NCI-H1092 treated with DMSO at 0.1 percent for 48 hours (cell line): ENCODE measurements around the gene ABLIM2.

ENCODE experiments used
- DNase-seq: peaks from one replicate; lab custom pipeline; 2025; lab: John Stamatoyannopoulos, UW

Gene ABLIM2

GRCh38 chr4:8024073-8024786 is 134.4 kb downstream of the ABLIM2 start:
- DNase-seq, result no peak

- no peak for DNase-seq
These were observed 134.9 kb downstream of the ABLIM2 start for GRCh38 chr4:8023696-8024033.

- DNase-seq, result no peak
These were observed 135.6 kb downstream of the ABLIM2 start for GRCh38 chr4:8022767-8023695.

GRCh38 chr4:8021796-8022195 is 136.8 kb downstream of the ABLIM2 start:
- DNase-seq, result no peak

GRCh38 chr4:8019396-8020365 is 138.9 kb downstream of the ABLIM2 start:
- DNase-seq, result no peak

GRCh38 chr4:8016527-8016926 is 142.1 kb downstream of the ABLIM2 start:
- DNase-seq, result no peak

- DNase-seq, result peak; percentile 52
These were observed 143.1 kb downstream of the ABLIM2 start for GRCh38 chr4:8015512-8015911.

GRCh38 chr4:8013976-8014726 is 144.5 kb downstream of the ABLIM2 start:
- DNase-seq, result no peak

GRCh38 chr4:8012517-8012916 is 146.1 kb downstream of the ABLIM2 start:
- DNase-seq, result no peak

GRCh38 chr4:8010618-8011017 is 148.0 kb downstream of the ABLIM2 start:
- peak; percentile 99 for DNase-seq

GRCh38 chr4:8009710-8010511 is 148.7 kb downstream of the ABLIM2 start:
- DNase-seq, result peak; percentile 60

GRCh38 chr4:8009097-8009496 is 149.5 kb downstream of the ABLIM2 start:
- no peak for DNase-seq

- no peak for DNase-seq
These were observed 150.2 kb downstream of the ABLIM2 start for GRCh38 chr4:8008391-8008790.

GRCh38 chr4:8007581-8007980 is 151.0 kb downstream of the ABLIM2 start:
- DNase-seq, result no peak

GRCh38 chr4:8006471-8006870 is 152.1 kb downstream of the ABLIM2 start:
- DNase-seq, result no peak

GRCh38 chr4:8005814-8006215 is 152.8 kb downstream of the ABLIM2 start:
- no peak for DNase-seq

GRCh38 chr4:8005033-8005808 is 153.4 kb downstream of the ABLIM2 start:
- no peak for DNase-seq

GRCh38 chr4:8004066-8004465 is 154.5 kb downstream of the ABLIM2 start:
- DNase-seq, result no peak

- no peak for DNase-seq
These were observed 155.9 kb downstream of the ABLIM2 start for GRCh38 chr4:8002525-8003309.
